GM19468 (cell line): ENCODE data around the gene MCRS1.

Experiments used
- ATAC-seq: cut with Tn5 transposase; IDR thresholded peaks from one replicate; pipeline ENCODE4 v1.9.1; 2021; ENCODE audit warnings: mild to moderate bottlenecking, moderate library complexity, moderate number of reproducible peaks; ENCODE audit not compliant: unreplicated experiment; ENCODE audit errors: extremely low read depth

MCRS1 gene

DNA sequence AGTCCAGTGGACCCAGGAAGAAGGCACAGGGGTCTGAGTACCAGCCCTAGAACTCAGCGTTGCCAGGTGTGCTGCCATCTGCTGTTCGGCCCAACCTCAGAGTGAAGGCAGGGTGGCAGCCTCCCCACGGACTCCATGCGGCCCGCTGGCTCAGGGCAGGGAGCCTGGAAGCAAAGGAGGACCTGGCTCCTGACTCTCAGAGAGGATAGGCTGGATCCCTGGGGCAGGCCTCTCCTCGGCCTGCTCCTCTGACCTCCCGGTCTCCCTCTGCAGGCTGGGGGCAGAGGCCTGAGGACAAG, 10.1 kb downstream of the MCRS1 start:
- ATAC-seq, result no peak

- no peak for ATAC-seq
Measured at GRCh38 chr12:49557187-49557916, 10.6 kb downstream of the MCRS1 start.

DNA sequence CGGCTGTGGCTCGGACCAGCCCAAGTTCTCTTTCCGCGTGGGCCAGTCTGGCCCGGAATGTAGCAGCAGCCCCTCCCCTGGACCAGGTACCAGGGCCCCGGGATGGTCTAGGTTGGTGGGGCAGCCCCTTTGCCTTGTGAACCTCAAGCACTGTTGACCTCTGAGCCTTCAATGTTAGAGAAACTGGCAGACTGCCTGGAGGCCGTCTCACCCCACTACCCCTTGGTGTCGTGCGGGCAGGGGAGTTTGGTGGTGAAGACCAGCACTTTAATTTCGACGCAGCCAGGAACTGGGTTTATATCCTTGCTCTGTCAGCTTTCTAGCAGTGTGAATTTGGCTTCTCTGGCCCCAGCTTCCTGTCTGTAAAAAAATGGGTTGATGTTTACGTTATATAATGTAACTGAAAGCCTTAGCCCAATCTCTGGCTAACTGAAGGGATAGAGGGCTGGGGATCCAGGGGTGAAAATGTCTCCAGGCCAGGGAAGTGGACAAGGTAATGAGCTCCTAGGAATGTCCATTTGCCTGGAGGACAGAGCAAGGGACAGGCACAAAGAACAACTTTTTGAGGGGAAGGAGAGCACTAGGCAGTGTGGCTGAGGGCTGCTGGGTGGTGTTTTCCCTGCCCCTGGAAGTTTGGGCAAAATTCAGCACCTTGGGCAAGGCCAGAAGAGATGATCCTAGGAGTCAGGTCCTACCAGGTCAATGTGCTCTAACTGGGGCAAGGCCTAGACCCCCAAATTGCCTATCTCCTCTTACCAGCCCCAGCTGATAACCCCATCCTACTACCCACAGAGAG, 11.4 kb downstream of the MCRS1 start:
- ATAC-seq, result no peak

DNA sequence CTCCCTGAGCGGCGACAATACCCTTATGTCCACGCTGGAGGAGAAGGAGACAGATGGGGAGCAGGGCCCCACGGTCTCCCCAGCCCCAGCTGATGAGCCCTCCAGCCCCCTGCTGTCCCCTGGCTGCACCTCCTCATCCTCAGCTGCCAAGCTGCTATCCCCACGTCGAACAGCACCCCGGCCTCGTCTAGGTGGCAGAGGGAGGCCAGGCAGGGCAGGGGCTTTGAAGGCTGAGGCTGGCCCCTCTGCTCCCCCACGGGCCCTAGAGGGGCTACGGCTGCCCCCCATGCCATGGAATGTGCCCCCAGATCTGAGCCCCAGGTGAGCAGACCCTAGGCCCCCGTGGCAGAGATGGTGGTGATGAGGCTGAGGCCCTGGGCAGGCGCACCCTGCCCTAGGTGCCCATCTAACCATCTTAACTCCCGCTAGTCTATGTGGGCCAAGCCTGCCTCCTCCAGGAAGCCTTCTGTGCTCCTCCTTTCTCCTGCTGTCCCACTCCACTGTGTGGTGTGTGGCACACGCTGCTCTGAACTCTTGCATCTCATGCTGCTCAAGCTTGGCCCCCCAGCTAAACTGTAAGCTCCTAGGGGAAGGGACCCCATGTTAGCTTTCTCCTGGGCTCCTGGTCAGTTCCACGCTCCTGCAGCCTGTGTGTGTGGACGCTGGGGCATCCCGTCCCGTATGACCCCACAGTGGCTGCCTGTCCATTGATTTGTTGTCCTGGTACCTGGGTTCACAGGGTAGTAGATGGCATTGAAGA, 12.1 kb downstream of the MCRS1 start:
- no peak for ATAC-seq

GRCh38 chr12:49554266-49554665, 13.7 kb downstream of the MCRS1 start:
- no peak for ATAC-seq

DNA sequence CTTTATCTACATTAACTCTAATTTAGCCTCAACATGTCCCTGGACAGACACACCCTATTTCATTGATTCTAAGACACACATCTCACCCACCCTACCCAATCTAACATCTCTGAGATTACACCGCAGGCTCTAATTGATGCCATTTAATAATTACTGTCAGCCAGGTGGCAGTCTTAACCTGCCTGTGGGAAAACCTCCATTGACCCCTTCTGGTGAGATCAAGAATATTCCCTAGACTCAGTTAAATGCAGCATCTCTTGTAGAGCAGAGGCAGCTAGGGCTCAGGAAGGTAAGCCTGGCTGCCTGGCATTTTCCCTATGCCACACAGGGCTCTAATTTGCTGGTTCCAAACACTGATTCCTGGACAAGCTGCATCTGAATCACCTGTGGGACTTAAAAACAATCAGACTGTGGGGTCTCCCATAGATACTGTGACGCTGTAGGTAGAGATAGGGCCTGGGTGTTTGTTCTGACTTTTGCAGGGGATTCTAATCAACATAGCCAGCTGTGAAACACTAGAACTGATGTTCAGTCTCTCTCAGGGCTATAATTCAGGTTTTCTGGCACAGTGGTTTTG, 14.3 kb downstream of the MCRS1 start:
- no peak for ATAC-seq

DNA sequence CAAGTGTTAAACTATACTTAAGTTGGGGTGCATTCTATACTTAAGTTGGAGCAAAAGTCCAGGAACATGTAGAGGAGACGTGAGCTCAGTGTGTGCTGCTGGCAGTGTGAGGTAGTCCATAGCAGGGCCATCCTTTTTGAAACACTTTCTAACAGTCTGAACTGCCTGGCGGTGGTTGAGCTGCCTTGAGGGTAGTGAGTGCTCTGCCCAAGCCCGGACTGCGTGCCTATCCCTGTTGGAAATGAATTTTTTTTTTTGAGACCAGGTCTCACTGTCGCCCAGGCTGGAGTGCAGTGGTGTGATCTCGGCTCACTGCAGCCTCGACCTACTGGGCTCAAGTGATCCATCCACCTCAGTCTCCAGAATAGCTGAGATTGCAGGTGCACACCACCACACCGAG, 15.0 kb downstream of the MCRS1 start:
- no peak for ATAC-seq

- ATAC-seq, result no peak
Measured at GRCh38 chr12:49552425-49552824, 15.5 kb downstream of the MCRS1 start.

GRCh38 chr12:49552014-49552413, 15.9 kb downstream of the MCRS1 start:
- no peak for ATAC-seq

DNA sequence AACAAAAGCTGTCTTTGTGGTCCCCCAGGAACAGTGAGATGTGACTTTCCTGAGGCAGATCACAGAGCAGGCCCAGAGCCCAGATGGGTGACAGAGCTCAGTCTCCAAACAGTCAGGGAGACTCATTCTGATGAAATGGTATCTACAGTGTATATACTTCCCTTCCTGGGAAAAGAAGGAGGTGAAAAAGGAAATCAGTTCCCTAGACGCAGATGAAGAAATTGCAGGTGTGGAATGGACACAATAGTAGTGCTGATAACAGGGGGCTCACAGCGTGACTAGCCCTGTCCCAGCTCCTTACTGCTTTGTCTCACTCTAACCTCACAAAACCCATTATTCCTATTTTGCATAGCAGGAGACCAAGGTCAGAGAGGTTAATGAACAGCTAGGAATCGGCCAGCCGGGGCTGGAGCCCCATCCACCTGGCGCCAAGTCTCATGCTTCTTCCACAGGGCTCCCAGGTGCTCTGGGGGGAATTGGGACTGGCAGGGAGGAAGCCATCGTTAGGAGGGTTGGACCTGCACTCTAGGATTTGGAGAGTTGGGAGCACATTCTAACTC, 17.2 kb downstream of the MCRS1 start:
- ATAC-seq, result no peak

- ATAC-seq, result no peak
Measured at GRCh38 chr12:49549735-49550692, 17.9 kb downstream of the MCRS1 start.

DNA sequence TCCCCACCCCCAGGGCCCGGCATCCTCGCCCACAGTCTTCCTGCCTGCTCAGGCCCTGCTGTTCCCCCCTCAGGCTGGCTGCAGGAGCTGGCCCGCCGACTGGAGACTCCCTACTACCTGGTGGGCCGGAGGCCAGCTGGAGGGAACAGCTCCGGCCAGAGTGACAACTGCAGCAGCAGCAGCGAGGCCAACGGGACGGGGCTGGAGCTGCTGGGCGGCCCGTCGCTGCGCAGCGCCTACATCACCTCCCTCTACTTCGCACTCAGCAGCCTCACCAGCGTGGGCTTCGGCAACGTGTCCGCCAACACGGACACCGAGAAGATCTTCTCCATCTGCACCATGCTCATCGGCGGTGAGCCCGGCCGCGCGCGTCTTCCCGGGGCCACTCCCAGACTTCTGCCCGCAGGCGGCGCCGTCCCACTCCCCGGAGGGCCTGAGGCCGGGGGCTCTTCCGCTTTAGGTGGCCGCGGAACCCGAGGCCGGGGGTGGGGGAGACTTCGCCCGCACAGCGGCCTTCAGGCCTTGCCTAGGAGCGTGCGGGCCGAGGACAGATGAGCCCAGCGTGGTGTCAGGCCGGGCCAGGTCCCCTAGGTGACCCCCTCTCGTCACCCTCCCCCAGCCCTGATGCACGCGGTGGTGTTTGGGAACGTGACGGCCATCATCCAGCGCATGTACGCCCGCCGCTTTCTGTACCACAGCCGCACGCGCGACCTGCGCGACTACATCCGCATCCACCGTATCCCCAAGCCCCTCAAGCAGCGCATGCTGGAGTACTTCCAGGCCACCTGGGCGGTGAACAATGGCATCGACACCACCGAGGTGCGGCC, 18.9 kb downstream of the MCRS1 start:
- ATAC-seq, result no peak

DNA sequence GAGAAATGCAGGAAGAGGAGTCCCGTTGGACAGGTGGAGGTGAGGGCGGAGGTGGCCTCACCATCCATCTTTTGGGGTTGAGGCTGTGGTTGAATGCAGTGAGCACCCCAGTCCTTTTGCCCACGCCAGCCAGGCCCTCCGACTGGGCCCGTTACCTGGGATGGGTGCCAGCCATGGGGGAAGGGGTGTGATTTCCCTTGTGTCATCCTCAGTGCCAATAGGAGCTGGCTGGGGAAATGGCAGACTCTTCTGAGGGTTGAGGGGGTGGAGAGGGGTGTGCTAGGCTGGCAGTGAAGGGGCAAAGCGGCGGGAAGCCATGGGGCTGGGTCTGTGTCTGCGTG, 19.5 kb downstream of the MCRS1 start:
- ATAC-seq, result no peak

DNA sequence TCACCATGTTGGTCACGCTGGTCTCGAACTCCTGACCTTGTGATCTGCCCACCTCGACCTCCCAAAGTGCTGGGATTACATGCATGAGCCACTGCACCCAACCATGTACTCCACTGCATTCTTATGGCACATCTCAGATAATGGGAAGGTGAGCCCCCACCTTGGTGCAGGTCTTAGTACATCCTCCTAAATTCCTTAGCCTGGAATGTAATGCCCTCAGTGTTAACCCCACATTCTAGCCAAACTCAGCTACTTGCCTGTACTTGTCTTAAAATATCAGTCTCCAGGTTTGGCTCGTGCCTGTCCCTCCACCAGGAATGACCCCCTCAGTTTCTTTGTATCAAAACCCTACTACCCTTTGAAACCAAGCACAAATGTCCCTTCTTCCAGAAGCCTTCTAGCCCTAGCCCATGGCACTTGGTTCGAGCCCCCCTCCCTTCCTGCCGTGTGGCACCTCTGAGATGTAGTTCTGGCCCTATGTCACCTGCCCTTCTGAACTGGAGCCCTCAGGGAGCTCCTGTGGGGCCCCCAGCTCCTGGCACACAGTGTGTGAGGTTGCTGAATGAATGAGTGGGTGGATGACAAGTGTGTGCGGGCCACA, 20.8 kb downstream of the MCRS1 start:
- no peak for ATAC-seq

DNA sequence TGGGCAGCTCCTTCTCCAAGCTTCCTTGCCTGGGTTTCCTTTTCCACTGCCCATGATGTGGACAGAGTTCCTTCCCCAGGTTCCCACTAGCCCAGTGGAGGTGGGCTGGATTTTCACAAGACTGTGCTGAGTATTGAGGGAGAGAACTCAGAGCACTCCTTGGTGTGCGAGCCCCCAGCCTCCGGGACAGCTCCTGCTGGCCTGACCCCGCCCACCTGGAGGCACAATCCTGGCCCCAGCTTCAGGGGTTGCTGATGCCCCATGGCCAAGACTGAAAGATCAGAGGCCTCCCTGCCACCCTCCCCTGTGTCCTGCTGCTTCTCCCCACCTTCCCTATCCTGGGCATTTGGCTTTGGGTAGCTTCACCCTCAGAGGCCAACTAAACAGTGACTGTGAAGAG, 21.5 kb downstream of the MCRS1 start:
- ATAC-seq, result no peak

DNA sequence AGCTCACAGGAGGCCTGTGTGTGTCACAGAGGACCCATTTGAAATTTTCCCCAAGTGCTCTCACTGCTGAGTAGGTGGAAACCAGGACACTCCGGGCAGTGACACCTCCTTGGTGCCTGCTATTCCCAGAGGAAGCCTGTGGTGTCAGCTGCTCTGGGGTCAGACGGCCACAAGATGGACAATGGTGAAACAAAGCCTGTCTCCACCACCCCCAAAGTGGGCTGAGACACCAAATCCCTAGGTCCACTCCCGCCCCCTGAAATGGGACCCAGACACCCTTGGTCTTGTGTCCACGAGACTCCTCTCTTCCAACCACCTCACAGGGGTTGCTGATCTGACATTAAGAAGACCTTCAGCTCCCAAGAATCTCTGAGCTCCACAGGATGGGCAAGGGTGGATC, 22.1 kb downstream of the MCRS1 start:
- ATAC-seq, result no peak

DNA sequence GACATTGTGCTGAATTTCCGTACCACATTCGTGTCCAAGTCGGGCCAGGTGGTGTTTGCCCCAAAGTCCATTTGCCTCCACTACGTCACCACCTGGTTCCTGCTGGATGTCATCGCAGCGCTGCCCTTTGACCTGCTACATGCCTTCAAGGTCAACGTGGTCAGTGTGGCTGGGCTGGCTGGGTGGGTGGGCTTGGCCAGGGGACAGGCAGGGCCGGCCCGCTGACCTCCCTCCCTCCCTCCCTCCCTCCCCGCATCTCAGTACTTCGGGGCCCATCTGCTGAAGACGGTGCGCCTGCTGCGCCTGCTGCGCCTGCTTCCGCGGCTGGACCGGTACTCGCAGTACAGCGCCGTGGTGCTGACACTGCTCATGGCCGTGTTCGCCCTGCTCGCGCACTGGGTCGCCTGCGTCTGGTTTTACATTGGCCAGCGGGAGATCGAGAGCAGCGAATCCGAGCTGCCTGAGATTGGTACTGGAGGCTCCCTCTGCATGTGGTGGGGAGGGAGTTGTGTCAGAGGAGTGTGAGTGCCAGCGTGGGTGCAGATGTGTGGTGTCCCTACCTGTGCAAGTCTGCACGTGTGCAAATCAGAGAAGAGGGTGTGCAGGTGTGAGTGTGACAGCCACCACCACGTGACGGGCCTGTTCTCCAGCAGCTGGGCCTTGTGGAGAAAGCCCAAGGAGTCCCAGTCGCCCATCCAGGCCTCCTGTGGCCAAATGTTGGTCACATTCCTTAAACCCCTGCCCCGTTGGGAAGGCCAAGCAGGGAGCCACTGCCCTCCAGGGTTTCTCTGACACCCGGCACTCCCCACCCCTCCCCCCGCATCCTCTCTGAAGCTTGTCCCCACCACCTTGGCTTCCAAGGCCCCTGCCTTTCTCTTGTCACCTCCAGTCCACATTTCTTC, 23.8 kb downstream of the MCRS1 start:
- ATAC-seq, result no peak
